K562 (cell line): ENCODE measurements around the gene CARM1. TPM values are rescaled to one million over a fixed set of nuclear protein-coding genes. Genes with fewer than 3 reads are reported as not detected.

Source experiments
- ARHGAP35 ChIP-seq: fragments of 450-650 bp; IDR thresholded peaks from 2 replicates; pipeline ENCODE4 v1.6.1; 2018; ENCODE audit not compliant: partially characterized antibody
- ARID1B ChIP-seq: fragments of 450-650 bp; IDR thresholded peaks from 2 replicates; pipeline ENCODE4 v1.6.1; 2016; ENCODE audit warnings: antibody characterized with exemption, mild to moderate bottlenecking, inconsistent platforms
- ATF7 ChIP-seq: fragments of 450-650 bp; IDR thresholded peaks from 2 replicates; pipeline ENCODE4 v1.7.1; 2014; ENCODE audit warnings: mild to moderate bottlenecking, moderate library complexity
- BHLHE40 ChIP-seq: IDR thresholded peaks from 2 replicates; pipeline ENCODE4 v1.6.1; 2011; ENCODE audit warnings: low read length, improper control_type of control experiment
- CUX1 ChIP-seq: fragments of 200-800 bp; sonication (Bioruptor generic); IDR thresholded peaks from 2 replicates; pipeline ENCODE4 v1.6.1; 2016; ENCODE audit warnings: missing genetic modification characterization, missing compliant biosample characterization
- FOXK1 ChIP-seq: sonication (generic); formaldehyde crosslinking; IDR thresholded peaks from 2 replicates; pipeline ENCODE4 v1.8.0; 2022; ENCODE audit warnings: missing genetic modification reagents, mild to moderate bottlenecking, borderline replicate concordance
- HNRNPLL ChIP-seq: fragments of 200-400 bp; formaldehyde crosslinking; IDR thresholded peaks from 2 replicates; pipeline ENCODE4 v1.6.1; 2017; ENCODE audit warnings: low read length, low read depth, mild to moderate bottlenecking; ENCODE audit not compliant: poor library complexity, severe bottlenecking
- JUNB ChIP-seq: fragments of 450-650 bp; formaldehyde crosslinking; conservative IDR thresholded peaks from 2 replicates; pipeline ENCODE4 v1.4.0; 2020; ENCODE audit warnings: mild to moderate bottlenecking
- MIER1 ChIP-seq: fragments of 450-650 bp; IDR thresholded peaks from 2 replicates; pipeline ENCODE4 v1.6.1; 2016; ENCODE audit warnings: antibody characterized with exemption, mild to moderate bottlenecking, low read depth
- PML ChIP-seq: IDR thresholded peaks from 2 replicates; pipeline ENCODE4 v1.6.1; 2012; ENCODE audit warnings: low read length, inconsistent platforms
- REST ChIP-seq, 2 experiments: fragments of 450-650 bp; formaldehyde crosslinking in 1 of 2; IDR thresholded peaks; 2 replicates each; pipeline versions ENCODE4 v1.4.0 to v1.6.1; 2014 to 2020; ENCODE audit warnings: mild to moderate bottlenecking in 2 of 2, borderline replicate concordance in 1 of 2, low read depth in 1 of 2
- TCF15 ChIP-seq: fragments of 250-450 bp; sonication (Bioruptor Pico); IDR thresholded peaks from 2 replicates; pipeline ENCODE4 v1.8.0; 2022; ENCODE audit warnings: moderate library complexity, mild to moderate bottlenecking, inconsistent platforms
- ZBTB7A ChIP-seq: IDR thresholded peaks from 2 replicates; pipeline ENCODE4 v1.6.1; 2011; ENCODE audit warnings: low read depth, mild to moderate bottlenecking, low read length, moderate library complexity, borderline replicate concordance; ENCODE audit not compliant: control insufficient read depth
- ZNF384 ChIP-seq: IDR thresholded peaks from 2 replicates; pipeline ENCODE4 v1.6.1; 2012; ENCODE audit warnings: low read depth, low read length, improper control_type of control experiment
- ZNF780A ChIP-seq: fragments of 250-450 bp; sonication (Bioruptor Pico); IDR thresholded peaks from 2 replicates; pipeline ENCODE4 v1.5.0; 2021; ENCODE audit warnings: mild to moderate bottlenecking
- polyA plus RNA-seq, 8 experiments: library from polyadenylated mRNA; depleted of rRNA in 4 of 8; stranded (reverse) in 5 of 8; unstranded in 3 of 8; fragments of >200 nt; fragmentation: Nextera tagmentation in 2 of 8; fragmentation: Illumina TruSeq in 1 of 8; extraction: Ambion mirVana in 2 of 8; extraction: Trizol in 1 of 8; gene quantifications; 2 replicates each; pipeline versions ENCODE4 v1.2.1 to v1.2.3, GENCODE V29; 2011 to 2014; ENCODE audit warnings: inconsistent platforms in 1 of 8, missing spikeins in 1 of 8
- total RNA-seq, 7 experiments: library from RNA; depleted of rRNA in 6 of 7; stranded (reverse); fragments of >200 nt in 6 of 7; fragmentation: Illumina TruSeq in 2 of 7; extraction: Trizol in 2 of 7; gene quantifications; 2 replicates each; pipeline versions ENCODE4 v1.2.1 to v1.2.3, GENCODE V29; 2011 to 2021; ENCODE audit warnings: low replicate concordance in 1 of 7

CARM1 gene
- total and polyA plus RNA-seq, 9 of the 15 experiments (the other 6 are each of a cell fraction or from before 2014, with no cell fraction given), result 0.36 to 86.0 (median 29.7) TPM

- TF ChIP-seq TCF15 (CRISPR knock-in tag), result no peak
- TF ChIP-seq ATF7, result no peak
- no peak for TF ChIP-seq CUX1 (CRISPR knock-in tag)
- TF ChIP-seq MIER1, result no peak
- no peak for TF ChIP-seq PML
- TF ChIP-seq ARID1B, result peak; percentile 68
- TF ChIP-seq ZBTB7A, result no peak
- 0 out of 2 replicates have a peak, but pooled peaks have one; percentile 34 for TF ChIP-seq BHLHE40
- TF ChIP-seq ZNF780A, result no peak
- TF ChIP-seq JUNB (CRISPR knock-in tag), result no peak
- TF ChIP-seq ZNF384, result peak; percentile 78
- no peak for TF ChIP-seq FOXK1 (CRISPR knock-in tag)
- TF ChIP-seq ARHGAP35, result no peak
- no peak for TF ChIP-seq HNRNPLL
- no peak; the same call in 1 of the 2 replicates for TF ChIP-seq REST (IDR thresholded peaks at IDR 0.05; ENCODE audit: borderline replicate concordance)
- TF ChIP-seq REST (CRISPR knock-in tag; IDR thresholded peaks at IDR 0.05; ENCODE audit: low read depth), result no peak
Measured at GRCh38 chr19:10862561-10863106, 8.7 kb upstream of the CARM1 start (continued).
